NB4 (cell line): ENCODE measurements around the gene PSMB3.

Experiments used
- DNase-seq: peaks from one replicate; pipeline ENCODE4 v3.0.0; 2010; ENCODE audit warnings: low read depth
- H3K4me3 ChIP-seq: one replicate; pipeline ENCODE4 v1.5.1; 2011; ENCODE audit warnings: mild to moderate bottlenecking, low read depth, low read length, moderate library complexity
- CTCF ChIP-seq: IDR thresholded peaks from one replicate; pipeline ENCODE4 v1.5.1; 2012; ENCODE audit warnings: low read depth, low read length
- MAX ChIP-seq: IDR thresholded peaks from 2 replicates; pipeline ENCODE4 v1.6.1; 2011; ENCODE audit warnings: low read depth, low read length
- MYC ChIP-seq: IDR thresholded peaks from 2 replicates; pipeline ENCODE4 v1.6.1; 2011; ENCODE audit warnings: low read depth, low read length
- POLR2A ChIP-seq: IDR thresholded peaks from 2 replicates; pipeline ENCODE4 v1.6.1; 2011; ENCODE audit warnings: mild to moderate bottlenecking; ENCODE audit not compliant: insufficient read length; ENCODE audit errors: extremely low read depth

PSMB3 gene

GRCh38 chr17:38732376-38733281, 19.9 kb upstream of the PSMB3 start:
- TF ChIP-seq POLR2A (no peak), MYC (no peak), CTCF (no peak), MAX (no peak)

GRCh38 chr17:38733282-38733981, 19.1 kb upstream of the PSMB3 start:
- no peak for TF ChIP-seq CTCF
- no peak for DNase-seq
- no peak overlapping the region for H3K4me3 ChIP-seq

More at GRCh38 chr17:38732376-38733281, 19.9 kb upstream of the PSMB3 start:
- DNase-seq: no peak
- H3K4me3 ChIP-seq: no peak overlapping the region

- TF ChIP-seq POLR2A (no peak), MYC (no peak), CTCF (peak; percentile 25), MAX (no peak)
- peak; percentile 51 for DNase-seq
- no peak overlapping the region for H3K4me3 ChIP-seq
These were observed 18.3 kb upstream of the PSMB3 start for GRCh38 chr17:38733982-38734973.

GRCh38 chr17:38735161-38735997, 17.2 kb upstream of the PSMB3 start:
- DNase-seq: peak; percentile 65
- no peak overlapping the region for H3K4me3 ChIP-seq
- peak; percentile 93 for TF ChIP-seq CTCF
- TF ChIP-seq MAX: no peak
- no peak for TF ChIP-seq POLR2A
- TF ChIP-seq MYC: 0 out of 2 replicates have a peak, but pooled peaks have one; percentile 8
